GM19023 (cell line): Measurements from ENCODE around the gene EBF3.

Source experiments
- ATAC-seq: cut with Tn5 transposase; IDR thresholded peaks from one replicate; pipeline ENCODE4 v1.9.1; 2021; ENCODE audit warnings: mild to moderate bottlenecking, moderate library complexity; ENCODE audit not compliant: unreplicated experiment

The EBF3 gene

DNA sequence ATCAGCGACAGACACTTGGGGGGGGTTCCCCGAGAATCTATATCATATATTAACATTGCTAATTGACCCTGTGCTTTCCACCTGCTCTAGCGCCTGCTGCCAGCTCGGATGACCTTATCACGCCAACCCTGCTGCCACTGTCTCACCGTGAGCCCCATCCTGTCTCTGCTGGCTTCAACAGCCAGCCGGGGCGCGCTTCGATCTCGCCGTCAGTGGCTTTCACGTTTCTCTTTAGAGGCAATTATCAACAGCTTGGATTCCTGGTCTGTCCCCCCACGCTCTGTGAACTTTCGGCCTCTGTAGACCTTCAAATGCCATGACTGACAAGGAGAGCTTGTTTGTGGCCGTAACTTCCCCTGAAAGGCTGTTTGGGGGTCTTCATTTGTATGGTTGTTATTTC, 123.0 kb downstream of the EBF3 start:
- ATAC-seq = no peak

DNA sequence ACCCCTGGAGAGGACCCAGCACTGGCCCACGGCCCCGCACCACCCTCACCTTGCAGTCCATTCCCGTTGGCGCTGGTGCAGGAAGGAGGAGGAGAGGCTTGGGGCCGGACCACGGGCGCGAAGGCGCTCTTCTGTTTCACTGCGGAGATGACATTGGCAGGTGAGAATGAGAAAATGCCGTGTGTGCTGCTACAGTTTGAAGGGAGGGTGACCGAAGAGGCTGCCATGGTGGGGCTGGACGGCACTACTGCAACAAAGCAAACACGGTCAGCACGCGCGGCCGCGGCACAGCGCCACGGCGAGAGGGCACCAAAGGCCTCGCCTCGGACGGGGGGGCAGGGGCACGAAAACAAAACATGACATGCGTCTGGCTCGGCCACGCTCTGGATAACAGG, 123.9 kb downstream of the EBF3 start:
- no peak for ATAC-seq

- ATAC-seq = no peak
Measured at GRCh38 chr10:129839285-129840195, 124.5 kb downstream of the EBF3 start.

- ATAC-seq = no peak
Measured at GRCh38 chr10:129838794-129839193, 125.3 kb downstream of the EBF3 start.

- ATAC-seq = no peak
Measured at GRCh38 chr10:129837909-129838582, 126.0 kb downstream of the EBF3 start.

DNA sequence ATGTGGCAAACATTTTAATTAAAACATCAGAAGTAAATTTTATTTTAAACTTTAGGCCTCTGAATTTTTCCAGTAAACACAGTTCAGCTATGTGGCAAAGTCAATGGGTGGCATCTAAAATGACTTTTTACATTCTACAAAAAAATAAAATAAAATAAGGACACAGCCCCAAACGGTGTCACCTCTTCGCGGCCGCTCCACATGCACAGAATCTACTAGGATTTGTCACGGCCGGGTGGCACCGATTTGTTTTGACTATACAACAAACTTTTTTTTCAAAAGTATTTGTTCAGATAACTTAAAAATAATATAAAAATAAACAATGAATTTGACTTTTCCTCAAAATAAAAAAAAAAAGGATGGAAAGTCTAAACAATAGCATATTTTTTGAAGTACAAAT, 127.8 kb downstream of the EBF3 start:
- ATAC-seq = no peak

- ATAC-seq = no peak
Measured at GRCh38 chr10:129833994-129834739, 129.9 kb downstream of the EBF3 start.

DNA sequence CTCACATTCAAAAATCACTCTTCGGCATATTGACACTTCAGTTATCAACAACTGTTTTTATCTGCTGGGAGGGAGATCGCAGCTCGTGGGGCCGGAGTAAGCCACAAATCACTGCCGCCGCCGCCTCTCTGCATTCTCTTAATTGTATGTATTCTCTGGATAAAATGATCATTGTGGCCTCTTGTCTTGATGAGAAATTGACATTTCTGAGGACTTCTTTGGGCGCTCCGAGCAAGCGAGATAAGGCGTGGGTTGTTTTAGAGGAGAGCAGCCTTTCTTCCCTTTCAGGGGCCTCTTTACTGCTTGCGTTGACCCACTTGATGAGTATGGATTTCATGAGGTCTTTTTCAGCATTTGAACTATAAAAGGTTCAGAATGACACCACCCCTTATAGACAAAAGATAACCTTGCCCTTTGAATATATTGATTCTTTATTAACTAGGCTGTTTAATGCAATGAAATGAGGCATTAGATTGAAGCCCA, 130.6 kb downstream of the EBF3 start:
- no peak for ATAC-seq

- no peak for ATAC-seq
Measured at GRCh38 chr10:129832573-129833467, 131.3 kb downstream of the EBF3 start.

- ATAC-seq = no peak
Measured at GRCh38 chr10:129831150-129831549, 132.9 kb downstream of the EBF3 start.

DNA sequence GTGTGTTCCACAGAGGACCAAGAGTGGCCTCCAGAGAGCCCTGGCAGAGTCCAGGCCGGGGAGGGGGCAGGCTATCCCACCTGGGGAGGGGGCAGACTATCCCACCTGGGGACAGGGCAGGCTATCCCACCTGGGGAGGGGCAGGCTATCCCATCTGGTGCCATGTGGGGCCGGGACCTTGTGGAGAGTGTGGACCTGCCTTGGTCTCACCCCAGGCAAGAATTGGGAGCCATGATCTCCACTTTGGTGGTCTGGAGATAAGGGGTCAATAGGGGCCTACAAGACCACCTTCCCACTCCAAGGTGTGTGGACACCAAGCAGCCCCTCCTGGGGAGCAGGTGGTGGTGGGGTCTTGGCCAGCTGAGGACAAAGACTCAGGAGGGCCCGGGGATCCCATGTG, 138.2 kb downstream of the EBF3 start:
- ATAC-seq = no peak

DNA sequence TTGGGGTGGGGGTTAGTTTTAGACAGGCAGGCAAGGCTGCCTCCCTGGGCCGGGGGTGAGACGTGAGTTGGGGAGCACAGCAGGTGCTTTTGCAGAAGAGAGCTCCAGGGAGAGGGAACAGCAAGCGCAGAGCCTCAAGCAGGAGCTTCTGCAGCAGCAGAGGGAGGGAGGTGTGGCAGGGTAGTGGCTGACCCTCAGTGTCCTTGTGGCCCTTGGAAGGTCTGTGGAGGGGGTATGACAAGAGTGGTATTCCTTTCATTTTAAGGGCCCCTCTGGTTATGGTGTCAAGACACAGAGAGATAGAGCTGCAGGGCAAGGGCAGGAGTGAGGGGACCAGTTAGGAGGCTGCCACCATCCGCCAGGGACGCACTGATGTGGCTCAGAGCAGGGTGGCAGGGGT, 138.9 kb downstream of the EBF3 start:
- ATAC-seq = no peak

- ATAC-seq = no peak
Measured at GRCh38 chr10:129820451-129820850, 143.6 kb downstream of the EBF3 start.

GRCh38 chr10:129816656-129817045, 147.4 kb downstream of the EBF3 start:
- no peak for ATAC-seq

GRCh38 chr10:129815898-129816655, 148.0 kb downstream of the EBF3 start:
- ATAC-seq = no peak

- ATAC-seq = no peak
Measured at GRCh38 chr10:129814681-129815646, 149.1 kb downstream of the EBF3 start.

DNA sequence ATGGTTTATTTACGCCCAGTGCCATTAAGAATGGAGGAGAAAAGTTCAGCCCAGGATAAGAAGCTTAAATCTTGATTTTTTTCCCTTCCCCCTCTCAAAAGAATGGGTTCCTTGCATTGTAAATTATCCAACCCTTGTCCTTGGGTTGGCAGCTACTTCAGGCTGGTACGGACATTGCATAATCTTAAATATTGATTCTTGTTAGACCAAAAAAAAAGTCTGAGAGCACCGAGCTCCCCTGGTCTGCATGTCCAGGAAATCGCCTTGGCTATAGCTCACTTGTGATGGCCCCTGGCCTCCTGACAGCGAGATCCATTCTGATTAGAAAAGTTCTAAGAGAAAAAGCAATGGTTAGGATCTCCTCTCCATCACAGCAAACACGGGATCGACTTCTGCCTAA, 151.7 kb downstream of the EBF3 start:
- ATAC-seq = no peak

GRCh38 chr10:129811208-129811607, 152.9 kb downstream of the EBF3 start:
- ATAC-seq = no peak

DNA sequence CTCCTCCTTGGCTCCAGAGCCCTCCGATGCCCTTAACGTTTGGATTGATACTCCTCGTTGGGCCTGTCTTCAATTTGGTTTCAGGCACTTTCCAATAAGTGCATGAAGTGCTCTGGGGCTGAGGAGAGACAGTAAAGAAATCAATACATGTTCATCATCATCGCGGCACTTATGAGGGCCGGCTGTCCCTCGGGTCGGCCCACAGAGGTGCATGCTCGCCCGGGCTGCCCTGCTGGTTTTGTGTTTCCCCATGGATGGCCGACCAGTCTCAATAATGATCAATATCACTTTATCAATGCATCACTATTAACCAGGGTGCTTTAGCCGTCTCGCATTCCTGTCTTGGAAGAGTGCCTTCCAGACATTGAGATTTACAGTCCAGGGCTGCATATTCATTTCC, 154.2 kb downstream of the EBF3 start:
- ATAC-seq = no peak
